ENCODE results near the gene PCSK2. TPM values are rescaled to one million over a fixed set of nuclear protein-coding genes. Genes with fewer than 3 reads are reported as not detected.

Gene PCSK2
- total and polyA plus RNA-seq, 10 donors = 0.06 to 0.17 (median 0.16) TPM; not detected in 3

DNA sequence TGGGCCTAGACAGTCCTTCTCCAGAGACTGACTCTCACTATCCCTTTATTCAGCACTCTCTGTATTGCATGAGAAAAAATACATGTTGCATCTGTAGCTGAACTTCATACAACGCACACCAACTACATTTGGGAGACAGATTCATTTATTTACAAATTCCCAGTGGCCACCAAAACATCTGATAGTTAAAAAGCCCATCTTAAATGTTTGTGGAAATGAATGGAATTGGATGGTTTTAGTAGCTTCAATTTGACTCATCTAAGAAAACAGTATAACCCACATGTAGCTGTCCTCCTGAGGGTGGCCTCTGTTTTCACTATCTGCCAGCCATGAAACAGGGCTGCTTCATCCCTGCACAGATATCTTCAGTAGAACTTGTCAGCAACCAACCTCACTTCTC, 116.3 kb downstream of the PCSK2 start:
- WGBS, 5 donors = 72 to 98% (median 79%) methylated on average over 1 of the region's 1 CpG
- no peak overlapping the region for H3K27ac ChIP-seq
- H3K4me1 ChIP-seq = no peaks in the 10 kb centered on the region
- TF ChIP-seq POLR2A (IDR thresholded peaks at IDR 0.05) = no peak
- no peak for TF ChIP-seq POLR2AphosphoS5 (IDR thresholded peaks at IDR 0.05)
- TF ChIP-seq, protein P1, sequence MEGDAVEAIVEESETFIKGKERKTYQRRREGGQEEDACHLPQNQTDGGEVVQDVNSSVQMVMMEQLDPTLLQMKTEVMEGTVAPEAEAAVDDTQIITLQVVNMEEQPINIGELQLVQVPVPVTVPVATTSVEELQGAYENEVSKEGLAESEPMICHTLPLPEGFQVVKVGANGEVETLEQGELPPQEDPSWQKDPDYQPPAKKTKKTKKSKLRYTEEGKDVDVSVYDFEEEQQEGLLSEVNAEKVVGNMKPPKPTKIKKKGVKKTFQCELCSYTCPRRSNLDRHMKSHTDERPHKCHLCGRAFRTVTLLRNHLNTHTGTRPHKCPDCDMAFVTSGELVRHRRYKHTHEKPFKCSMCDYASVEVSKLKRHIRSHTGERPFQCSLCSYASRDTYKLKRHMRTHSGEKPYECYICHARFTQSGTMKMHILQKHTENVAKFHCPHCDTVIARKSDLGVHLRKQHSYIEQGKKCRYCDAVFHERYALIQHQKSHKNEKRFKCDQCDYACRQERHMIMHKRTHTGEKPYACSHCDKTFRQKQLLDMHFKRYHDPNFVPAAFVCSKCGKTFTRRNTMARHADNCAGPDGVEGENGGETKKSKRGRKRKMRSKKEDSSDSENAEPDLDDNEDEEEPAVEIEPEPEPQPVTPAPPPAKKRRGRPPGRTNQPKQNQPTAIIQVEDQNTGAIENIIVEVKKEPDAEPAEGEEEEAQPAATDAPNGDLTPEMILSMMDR (IDR thresholded peaks at IDR 0.05 in 8 of 11, conservative IDR thresholded peaks at IDR 0.05 in 3 of 11) = no peak
- no peak for DNase-seq
- H3K9me3 ChIP-seq = no peaks in the 10 kb centered on the region
- H3K27me3 ChIP-seq (replicated peaks in 1 of 7) = peaks cover 0 to 8% (median 0%) of the 10 kb centered on the region in 7 donors
- no peak overlapping the region for H3K4me3 ChIP-seq
- no peaks in the 10 kb centered on the region for H3K36me3 ChIP-seq
- intact Hi-C loops (cut with DNase I; ENCODE audit: low total_unique reads) = no loop called here

DNA sequence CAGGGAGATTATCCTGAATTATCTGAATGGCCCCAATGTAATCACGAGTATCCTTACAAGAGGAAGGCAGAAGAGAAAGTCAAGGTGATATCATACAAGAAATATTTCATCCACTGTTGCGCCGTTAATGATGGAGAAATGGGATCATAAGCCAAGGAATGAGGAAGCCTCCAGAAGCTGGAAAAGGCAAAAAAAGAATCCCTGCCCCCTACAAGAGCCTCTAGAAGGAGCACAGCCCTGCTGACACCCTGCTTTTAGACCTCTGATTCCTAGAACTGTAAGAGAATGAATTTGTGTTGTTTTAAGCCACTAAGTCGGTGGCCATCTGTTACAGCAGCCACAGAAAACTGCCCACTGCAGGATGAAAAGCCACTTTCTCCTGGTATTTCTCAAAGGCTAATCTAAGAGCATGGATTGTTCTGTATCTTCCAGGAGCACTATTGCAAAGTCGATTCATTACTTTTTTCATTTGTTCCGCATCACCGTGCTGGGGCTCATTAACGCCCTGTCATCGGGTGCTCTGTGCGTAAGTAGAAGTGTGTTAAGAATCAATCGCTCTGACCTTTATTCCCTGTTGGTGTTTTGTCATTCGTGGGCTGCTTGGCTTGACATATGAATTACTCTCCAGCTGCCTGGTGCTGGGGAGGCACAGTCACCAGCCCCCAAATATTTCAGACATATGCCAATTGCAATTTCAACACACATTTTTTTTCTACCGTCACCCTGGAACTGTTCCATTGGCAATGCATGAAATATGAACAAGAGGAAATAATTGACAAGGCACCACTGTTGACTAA, 117.0 kb downstream of the PCSK2 start:
- no peaks in the 10 kb centered on the region for H3K4me1 ChIP-seq
- DNase-seq = no peak
- no peak overlapping the region for H3K27ac ChIP-seq
- TF ChIP-seq POLR2A (IDR thresholded peaks at IDR 0.05) = no peak
- TF ChIP-seq POLR2AphosphoS5 (IDR thresholded peaks at IDR 0.05) = no peak
- TF ChIP-seq, protein P1 (IDR thresholded peaks at IDR 0.05 in 8 of 11, conservative IDR thresholded peaks at IDR 0.05 in 3 of 11) = no peak
- H3K4me3 ChIP-seq = no peak overlapping the region
- H3K27me3 ChIP-seq (replicated peaks in 1 of 7) = peaks cover 0 to 8% (median 0%) of the 10 kb centered on the region in 7 donors
- WGBS, 5 donors = 53 to 72% (median 66%) methylated on average over 13 of the region's 13 CpGs
- no peaks in the 10 kb centered on the region for H3K9me3 ChIP-seq
- intact Hi-C loops (cut with DNase I; ENCODE audit: low total_unique reads) = no loop called here
- H3K36me3 ChIP-seq = no peaks in the 10 kb centered on the region

DNA sequence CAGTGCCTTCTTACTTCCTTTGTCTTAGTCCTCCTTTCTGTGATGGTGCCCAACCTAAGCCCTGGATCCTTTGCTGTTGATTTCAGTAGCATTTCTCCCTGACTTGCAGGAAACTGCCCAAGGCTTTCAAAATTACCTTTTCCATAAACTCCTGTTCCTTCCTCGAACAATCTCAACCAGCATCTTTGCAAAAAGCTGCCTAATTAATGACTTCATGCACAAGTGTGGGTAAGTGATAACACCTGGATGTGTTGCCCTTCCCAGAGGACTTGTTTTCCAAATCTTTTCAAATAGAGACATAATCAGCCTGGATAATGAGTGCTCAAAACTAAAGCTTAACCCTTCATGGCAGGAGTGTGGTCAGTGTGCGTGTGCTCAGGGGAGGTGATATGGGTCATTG, 118.0 kb downstream of the PCSK2 start:
- TF ChIP-seq, protein P1 (IDR thresholded peaks at IDR 0.05 in 8 of 11, conservative IDR thresholded peaks at IDR 0.05 in 3 of 11) = no peak
- TF ChIP-seq POLR2AphosphoS5 (IDR thresholded peaks at IDR 0.05) = no peak
- TF ChIP-seq POLR2A (IDR thresholded peaks at IDR 0.05) = no peak
- WGBS, 5 donors = 43 to 76% (median 68%) methylated on average over 2 of the region's 2 CpGs
- H3K27ac ChIP-seq = no peak overlapping the region

DNA sequence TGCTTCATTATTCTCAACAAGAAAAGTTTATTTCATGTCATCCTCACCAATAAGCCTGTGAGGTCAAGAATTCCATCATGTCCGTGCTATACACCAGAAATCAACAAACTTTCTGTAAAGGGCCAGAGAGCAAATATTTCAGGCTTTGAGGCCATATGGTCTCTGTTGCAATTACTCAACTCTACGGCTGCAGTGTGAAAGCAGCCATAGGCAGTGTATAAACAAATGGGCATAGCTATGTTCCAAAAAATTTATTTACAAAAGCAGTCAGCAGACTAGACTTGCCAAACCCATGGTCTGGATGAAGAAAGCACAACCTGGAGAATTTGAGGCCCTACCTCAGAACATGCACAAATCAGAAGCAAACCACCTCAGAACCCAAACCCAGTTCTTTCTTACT, 118.5 kb downstream of the PCSK2 start:
- 65 to 79% (median 67%) methylated on average over 2 of the region's 2 CpGs for WGBS, 5 donors
- H3K4me3 ChIP-seq = no peak overlapping the region
- peaks cover 0 to 8% (median 0%) of the 10 kb centered on the region in 7 donors for H3K27me3 ChIP-seq (replicated peaks in 1 of 7)
- DNase-seq = no peak
- intact Hi-C loops (cut with DNase I; ENCODE audit: low total_unique reads) = no loop called here
- H3K4me1 ChIP-seq = no peaks in the 10 kb centered on the region
- H3K36me3 ChIP-seq = no peaks in the 10 kb centered on the region
- TF ChIP-seq POLR2A (IDR thresholded peaks at IDR 0.05) (no peak), POLR2AphosphoS5 (IDR thresholded peaks at IDR 0.05) (no peak)
- TF ChIP-seq, protein P1 (IDR thresholded peaks at IDR 0.05 in 8 of 11, conservative IDR thresholded peaks at IDR 0.05 in 3 of 11) = no peak
- no peak overlapping the region for H3K27ac ChIP-seq
- no peaks in the 10 kb centered on the region for H3K9me3 ChIP-seq

More for the DNA sequence above, 118.0 kb downstream of the PCSK2 start:
- H3K36me3 ChIP-seq = no peaks in the 10 kb centered on the region
- no peaks in the 10 kb centered on the region for H3K9me3 ChIP-seq
- intact Hi-C loops (cut with DNase I; ENCODE audit: low total_unique reads) = no loop called here
- no peaks in the 10 kb centered on the region for H3K4me1 ChIP-seq
- H3K4me3 ChIP-seq = no peak overlapping the region
- no peak for DNase-seq
- peaks cover 0 to 8% (median 0%) of the 10 kb centered on the region in 7 donors for H3K27me3 ChIP-seq (replicated peaks in 1 of 7)

Measured in spleen (tissue), 11 donors.